MG63 (cell line): Measurements from ENCODE around the gene PDIA6. TPM values are rescaled to one million over a fixed set of nuclear protein-coding genes. Genes with fewer than 3 reads are reported as not detected.

Experiments used
- DNase-seq: peaks from one replicate; pipeline ENCODE4 v3.0.0-alpha.2; 2020
- H3K27me3 ChIP-seq: fragments of 250-450 bp; sonication (Bioruptor Pico); 2 replicates; pipeline ENCODE4 v1.5.1; 2020; ENCODE audit warnings: mild to moderate bottlenecking, moderate library complexity
- H3K36me3 ChIP-seq: fragments of 250-450 bp; sonication (Bioruptor Pico); 2 replicates; pipeline ENCODE4 v1.5.1; 2020; ENCODE audit warnings: mild to moderate bottlenecking, moderate library complexity
- H3K4me3 ChIP-seq: fragments of 250-450 bp; sonication (Bioruptor Pico); 2 replicates; pipeline ENCODE4 v1.5.1; 2020; ENCODE audit warnings: mild to moderate bottlenecking, moderate library complexity
- H3K9me3 ChIP-seq: fragments of 250-450 bp; sonication (Bioruptor Pico); 2 replicates; pipeline ENCODE4 v1.5.1; 2020; ENCODE audit warnings: mild to moderate bottlenecking, moderate library complexity
- total RNA-seq: library from RNA; depleted of rRNA; stranded (reverse); fragments of >200 nt; shearing (Covaris generic); gene quantifications from 2 replicates; pipeline ENCODE4 v1.2.3, GENCODE V29; 2014; ENCODE audit warnings: low replicate concordance; rRNA removed

Gene PDIA6
- 548 and 558 TPM in 2 replicates for total RNA-seq

GRCh38 chr2:10812362-10813162, at the start of gene PDIA6:
Gene PDIA6 (minus strand): TSS chr2:10812785. CDS start chr2:10812696, 89 bp downstream.
- H3K4me3 ChIP-seq: peak within 1 kb of the TSS; percentile 91
- peak; percentile 97 for DNase-seq
- peaks cover 33% of the 10 kb centered on the region for H3K36me3 ChIP-seq
- no peaks in the 10 kb centered on the region for H3K9me3 ChIP-seq
- H3K27me3 ChIP-seq: no peaks in the 10 kb centered on the region

- DNase-seq: no peak
- Histone ChIP-seq H3K27me3 (no peaks in the 10 kb centered on the region), H3K9me3 (no peaks in the 10 kb centered on the region), H3K36me3 (no peaks in the 10 kb centered on the region), H3K4me3 (no peak overlapping the region)
Measured at GRCh38 chr2:10862330-10862729, 49.7 kb upstream of the PDIA6 start.

GRCh38 chr2:10861765-10862164, 49.2 kb upstream of the PDIA6 start:
- Histone ChIP-seq H3K4me3 (no peak overlapping the region), H3K27me3 (no peaks in the 10 kb centered on the region), H3K36me3 (no peaks in the 10 kb centered on the region), H3K9me3 (no peaks in the 10 kb centered on the region)
- no peak for DNase-seq

GRCh38 chr2:10860814-10861325, 48.3 kb upstream of the PDIA6 start:
- H3K9me3 ChIP-seq: no peaks in the 10 kb centered on the region
- H3K27me3 ChIP-seq: no peaks in the 10 kb centered on the region
- no peaks in the 10 kb centered on the region for H3K36me3 ChIP-seq
- H3K4me3 ChIP-seq: no peak overlapping the region
- no peak for DNase-seq

GRCh38 chr2:10860081-10860813, 47.7 kb upstream of the PDIA6 start:
- no peak for DNase-seq
- Histone ChIP-seq H3K27me3 (no peaks in the 10 kb centered on the region), H3K9me3 (no peaks in the 10 kb centered on the region), H3K36me3 (no peaks in the 10 kb centered on the region), H3K4me3 (no peak overlapping the region)

- no peak for DNase-seq
- Histone ChIP-seq H3K36me3 (no peaks in the 10 kb centered on the region), H3K27me3 (no peaks in the 10 kb centered on the region), H3K9me3 (no peaks in the 10 kb centered on the region), H3K4me3 (no peak overlapping the region)
Measured at GRCh38 chr2:10859278-10859677, 46.7 kb upstream of the PDIA6 start.

GRCh38 chr2:10848541-10848940, 36.0 kb upstream of the PDIA6 start:
- Histone ChIP-seq H3K9me3 (no peaks in the 10 kb centered on the region), H3K27me3 (no peaks in the 10 kb centered on the region), H3K36me3 (no peaks in the 10 kb centered on the region), H3K4me3 (no peak overlapping the region)
- DNase-seq: no peak

GRCh38 chr2:10847008-10847407, 34.4 kb upstream of the PDIA6 start:
- Histone ChIP-seq H3K27me3 (no peaks in the 10 kb centered on the region), H3K4me3 (no peak overlapping the region), H3K9me3 (no peaks in the 10 kb centered on the region; the same call in 1 of the 2 replicates), H3K36me3 (no peaks in the 10 kb centered on the region)
- no peak for DNase-seq

GRCh38 chr2:10846110-10846861, 33.7 kb upstream of the PDIA6 start:
- no peaks in the 10 kb centered on the region for H3K27me3 ChIP-seq
- H3K9me3 ChIP-seq: peaks cover 3% of the 10 kb centered on the region; the same call in 1 of the 2 replicates
- no peak for DNase-seq
- no peak overlapping the region for H3K4me3 ChIP-seq
- no peaks in the 10 kb centered on the region for H3K36me3 ChIP-seq

- Histone ChIP-seq H3K27me3 (no peaks in the 10 kb centered on the region), H3K4me3 (no peak overlapping the region), H3K9me3 (peaks cover 6% of the 10 kb centered on the region), H3K36me3 (no peaks in the 10 kb centered on the region)
- no peak for DNase-seq
Measured at GRCh38 chr2:10845640-10846039, 33.1 kb upstream of the PDIA6 start.

- DNase-seq: peak; percentile 66
- peaks cover 6% of the 10 kb centered on the region for H3K9me3 ChIP-seq
- H3K27me3 ChIP-seq: no peaks in the 10 kb centered on the region
- H3K36me3 ChIP-seq: no peaks in the 10 kb centered on the region
- H3K4me3 ChIP-seq: no peak overlapping the region
Measured at GRCh38 chr2:10844097-10844496, 31.5 kb upstream of the PDIA6 start.

GRCh38 chr2:10842506-10842905, 29.9 kb upstream of the PDIA6 start:
- peaks cover 6% of the 10 kb centered on the region for H3K9me3 ChIP-seq
- no peak overlapping the region for H3K4me3 ChIP-seq
- no peak for DNase-seq
- no peaks in the 10 kb centered on the region for H3K27me3 ChIP-seq
- no peaks in the 10 kb centered on the region for H3K36me3 ChIP-seq

GRCh38 chr2:10841547-10842219, 29.1 kb upstream of the PDIA6 start:
- Histone ChIP-seq H3K9me3 (peaks cover 6% of the 10 kb centered on the region), H3K36me3 (no peaks in the 10 kb centered on the region), H3K27me3 (no peaks in the 10 kb centered on the region), H3K4me3 (no peak overlapping the region)
- DNase-seq: no peak

GRCh38 chr2:10839813-10840212, 27.2 kb upstream of the PDIA6 start:
- Histone ChIP-seq H3K4me3 (no peak overlapping the region), H3K27me3 (no peaks in the 10 kb centered on the region), H3K36me3 (no peaks in the 10 kb centered on the region), H3K9me3 (peaks cover 6% of the 10 kb centered on the region)
- peak; percentile 22 for DNase-seq

GRCh38 chr2:10838734-10839133, 26.1 kb upstream of the PDIA6 start:
- Histone ChIP-seq H3K4me3 (no peak overlapping the region), H3K9me3 (peaks cover 6% of the 10 kb centered on the region), H3K27me3 (no peaks in the 10 kb centered on the region), H3K36me3 (no peaks in the 10 kb centered on the region)
- no peak for DNase-seq
